Retinal pigment epithelial cell (primary cell): Measurements from ENCODE around the gene PREX1.

Experiments used
- DNase-seq: peaks from one replicate; pipeline ENCODE4 v3.0.0-alpha.2; 2010; ENCODE audit warnings: low read depth
- H3K4me3 ChIP-seq: 2 replicates; pipeline ENCODE4 v1.5.1; 2011; ENCODE audit warnings: mild to moderate bottlenecking, low read length, control low read depth, moderate library complexity
- TF ChIP-seq, protein P1 (sequence below): conservative IDR thresholded peaks from 2 replicates; pipeline ENCODE4 v1.5.1; 2011; ENCODE audit warnings: low read depth, low read length, control low read depth, inconsistent platforms

The PREX1 gene

DNA sequence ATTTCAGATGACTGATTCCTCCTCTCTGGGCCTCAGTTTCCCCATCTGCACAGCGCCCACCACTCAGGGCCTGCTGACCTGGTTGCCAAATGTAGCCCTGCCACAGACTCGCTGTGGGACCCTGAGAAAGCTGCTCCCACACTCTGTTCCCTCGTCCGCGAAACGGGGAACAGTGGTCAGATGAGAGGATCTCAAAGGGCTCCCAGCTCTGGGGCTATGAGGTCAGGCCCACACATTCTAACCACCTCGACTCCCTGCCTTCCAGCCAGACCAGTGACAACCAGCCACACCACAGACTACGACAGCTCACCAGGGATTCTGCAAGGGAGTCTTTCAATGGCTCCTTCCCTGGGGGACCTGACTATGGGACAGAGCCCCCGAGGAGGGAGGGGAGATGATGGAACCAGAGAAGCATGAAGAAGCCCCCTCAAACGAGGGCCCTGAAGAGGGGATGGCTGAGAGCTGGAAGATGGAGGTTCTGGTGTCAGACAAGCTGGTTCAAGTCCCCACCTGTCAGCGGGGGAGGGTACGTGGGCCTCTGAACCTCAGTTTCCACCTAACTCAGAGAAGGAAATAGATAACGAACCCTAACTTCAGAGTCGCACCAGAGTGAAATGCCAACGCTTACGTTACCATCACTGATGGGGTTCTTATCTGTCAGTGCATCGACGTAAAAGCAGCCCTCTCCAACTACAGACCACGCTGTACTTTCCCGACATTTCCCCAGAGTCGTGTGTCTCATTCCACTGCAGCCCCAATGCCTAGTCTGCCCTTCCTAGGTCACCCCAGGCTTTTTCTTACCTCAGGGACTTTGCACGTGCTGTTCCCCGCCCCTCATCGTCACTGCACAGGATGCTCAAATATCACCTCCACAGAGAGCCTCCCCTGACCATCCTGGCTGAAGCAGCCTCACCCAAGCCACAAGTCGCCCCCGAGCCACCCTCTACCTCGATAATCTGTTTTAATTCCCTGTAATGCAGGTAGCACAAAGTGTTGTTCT, 60.5 kb downstream of the PREX1 start:
- DNase-seq = no peak

DNA sequence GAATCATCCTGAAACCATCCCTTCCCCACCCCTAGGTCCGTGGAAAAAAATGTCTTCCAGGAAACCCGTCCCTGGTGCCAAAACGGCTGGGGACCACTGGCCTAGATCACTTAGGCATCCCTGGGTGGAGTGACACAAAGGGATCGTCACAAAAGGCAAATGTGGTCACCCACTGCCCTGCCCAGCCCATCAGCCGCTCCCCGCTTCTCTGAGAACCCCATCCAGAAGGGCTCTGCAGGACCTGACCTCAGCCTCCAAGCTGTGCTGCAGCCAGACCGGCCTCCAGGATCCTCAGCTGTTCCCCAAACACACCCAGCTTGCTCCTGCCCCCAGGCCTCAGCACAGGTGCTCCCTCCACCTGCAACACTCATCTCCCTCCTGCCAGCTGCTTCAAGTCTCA, 61.6 kb downstream of the PREX1 start:
- TF ChIP-seq, protein P1, sequence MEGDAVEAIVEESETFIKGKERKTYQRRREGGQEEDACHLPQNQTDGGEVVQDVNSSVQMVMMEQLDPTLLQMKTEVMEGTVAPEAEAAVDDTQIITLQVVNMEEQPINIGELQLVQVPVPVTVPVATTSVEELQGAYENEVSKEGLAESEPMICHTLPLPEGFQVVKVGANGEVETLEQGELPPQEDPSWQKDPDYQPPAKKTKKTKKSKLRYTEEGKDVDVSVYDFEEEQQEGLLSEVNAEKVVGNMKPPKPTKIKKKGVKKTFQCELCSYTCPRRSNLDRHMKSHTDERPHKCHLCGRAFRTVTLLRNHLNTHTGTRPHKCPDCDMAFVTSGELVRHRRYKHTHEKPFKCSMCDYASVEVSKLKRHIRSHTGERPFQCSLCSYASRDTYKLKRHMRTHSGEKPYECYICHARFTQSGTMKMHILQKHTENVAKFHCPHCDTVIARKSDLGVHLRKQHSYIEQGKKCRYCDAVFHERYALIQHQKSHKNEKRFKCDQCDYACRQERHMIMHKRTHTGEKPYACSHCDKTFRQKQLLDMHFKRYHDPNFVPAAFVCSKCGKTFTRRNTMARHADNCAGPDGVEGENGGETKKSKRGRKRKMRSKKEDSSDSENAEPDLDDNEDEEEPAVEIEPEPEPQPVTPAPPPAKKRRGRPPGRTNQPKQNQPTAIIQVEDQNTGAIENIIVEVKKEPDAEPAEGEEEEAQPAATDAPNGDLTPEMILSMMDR = no peak
- H3K4me3 ChIP-seq = no peak overlapping the region
- DNase-seq = no peak

More for the DNA sequence above, 60.5 kb downstream of the PREX1 start:
- TF ChIP-seq, protein P1 = no peak
- no peak overlapping the region for H3K4me3 ChIP-seq

DNA sequence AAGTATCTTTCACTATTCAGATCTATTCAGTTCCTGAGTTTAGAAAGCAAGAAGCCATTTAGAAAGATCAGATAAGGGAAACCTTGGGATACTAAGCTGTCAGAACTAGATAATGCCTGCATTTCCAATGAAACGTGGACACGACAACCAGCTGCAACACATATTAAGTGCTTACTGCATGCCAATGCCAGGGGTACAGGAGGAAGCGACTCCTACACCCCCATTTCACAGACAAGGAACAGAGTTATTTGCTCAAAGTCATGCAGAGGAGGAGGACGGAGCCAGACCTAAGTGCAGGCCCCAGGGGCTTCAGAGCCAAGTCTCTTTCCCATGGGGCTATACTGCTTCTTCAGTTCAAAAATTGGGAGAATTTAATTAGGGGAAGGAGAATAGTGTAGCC, 62.4 kb downstream of the PREX1 start:
- TF ChIP-seq, protein P1 = no peak
- H3K4me3 ChIP-seq = no peak overlapping the region
- no peak for DNase-seq

DNA sequence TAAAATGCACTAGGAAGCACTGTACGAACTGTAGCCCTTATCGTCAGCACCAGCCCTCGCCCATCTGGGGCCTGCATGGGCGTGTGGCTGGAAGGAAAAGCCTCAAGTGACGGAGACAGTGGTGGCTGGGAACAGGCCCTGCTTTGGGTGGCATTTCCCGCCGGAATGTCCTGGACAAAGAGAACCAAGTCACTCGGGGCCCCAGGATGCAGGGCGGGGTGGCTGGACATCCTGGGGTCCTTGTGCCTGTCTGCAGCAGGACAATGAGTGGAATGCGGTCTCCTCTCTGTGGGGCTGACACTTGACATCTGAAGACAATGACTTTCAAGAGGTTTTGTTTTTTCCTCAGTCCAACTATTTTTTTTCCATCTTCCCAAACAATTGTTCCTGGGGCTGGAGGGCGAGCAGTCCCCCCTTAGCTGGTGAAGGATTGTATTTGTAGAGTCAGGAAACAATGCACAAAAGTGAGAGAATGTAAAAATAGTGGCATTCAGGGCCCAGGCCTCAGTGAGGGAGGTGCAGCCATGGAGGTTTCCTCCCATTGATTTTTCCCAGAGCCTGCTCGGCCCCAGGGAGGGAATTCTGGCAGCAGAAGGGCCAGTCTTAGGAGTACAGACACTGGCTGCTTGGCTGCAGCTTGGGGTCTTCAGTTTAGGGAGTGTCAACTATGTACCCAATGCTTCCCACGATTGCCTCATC, 64.4 kb downstream of the PREX1 start:
- H3K4me3 ChIP-seq = no peak overlapping the region
- TF ChIP-seq, protein P1 = no peak
- no peak for DNase-seq

DNA sequence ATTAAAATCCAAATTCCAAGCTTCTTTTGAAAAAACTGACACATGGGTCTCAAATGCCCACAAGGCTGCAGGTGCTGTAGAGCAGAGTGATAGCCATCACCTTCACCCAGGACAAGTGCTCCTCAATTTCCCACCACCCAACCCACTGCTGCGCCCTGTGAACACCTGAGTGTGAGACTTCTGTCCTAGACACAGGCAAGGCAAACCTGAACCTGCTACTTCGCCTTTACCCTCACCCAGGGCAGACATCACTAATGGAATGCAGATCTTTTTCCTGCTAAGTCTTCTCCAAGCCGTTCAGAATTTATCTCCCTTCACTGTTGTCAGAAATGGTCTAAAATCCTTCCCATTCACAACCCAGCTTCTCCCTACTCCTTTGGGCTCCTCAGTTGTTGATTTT, 65.9 kb downstream of the PREX1 start:
- no peak for DNase-seq
- TF ChIP-seq, protein P1 = no peak
- no peak overlapping the region for H3K4me3 ChIP-seq

DNA sequence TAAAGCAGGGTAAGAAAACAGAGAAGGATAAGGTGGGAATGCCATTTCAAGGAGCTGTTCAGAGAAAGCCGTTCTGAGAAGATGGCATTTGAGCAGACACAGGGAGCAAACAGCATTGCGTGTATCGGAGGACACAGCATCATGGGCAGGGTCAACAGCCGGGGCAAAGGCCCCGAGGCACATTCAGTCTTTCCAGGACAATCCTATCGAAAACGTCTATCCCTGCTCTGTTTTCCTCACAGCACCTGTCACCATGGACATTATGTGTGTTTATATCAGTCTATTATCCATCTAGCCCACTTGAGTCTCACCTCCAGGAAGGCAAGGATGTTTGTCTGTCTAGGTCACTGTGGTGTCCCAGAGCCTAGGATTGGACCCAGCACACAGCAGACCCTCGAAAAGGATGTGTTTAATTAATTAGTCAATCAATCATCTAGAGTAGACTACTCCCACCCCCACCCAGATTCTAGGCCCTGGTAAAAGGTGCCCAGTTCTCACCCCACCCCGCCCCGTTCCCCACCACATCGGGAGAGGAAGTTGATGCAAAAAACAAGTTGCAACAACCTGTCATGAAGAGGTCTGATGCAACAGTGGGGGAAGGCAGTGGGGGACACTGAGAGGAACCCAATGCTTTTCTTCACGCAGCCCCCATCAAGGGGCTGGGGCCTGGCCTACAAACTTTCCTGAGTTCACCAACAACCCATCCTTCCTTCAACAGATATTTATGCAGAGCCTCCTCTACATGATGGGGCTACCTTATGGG, 66.6 kb downstream of the PREX1 start:
- TF ChIP-seq, protein P1 = no peak
- H3K4me3 ChIP-seq = no peak overlapping the region
- no peak for DNase-seq
